Measurements from ENCODE around the gene BLMH.

The BLMH gene

GRCh38 chr17:30278032-30278431 lies 13.7 kb downstream of the BLMH start:
- DNase-seq: no peak
- H3K9ac ChIP-seq (ENCODE audit: low read length): no peak overlapping the region
- TF ChIP-seq EZH2phosphoT487 (IDR thresholded peaks at IDR 0.05; ENCODE audit: low read length) (no peak), EZH2 (optimal IDR thresholded peaks at IDR 0.05; ENCODE audit: low read depth, low read length) (no peak)
- TF ChIP-seq, protein P1, sequence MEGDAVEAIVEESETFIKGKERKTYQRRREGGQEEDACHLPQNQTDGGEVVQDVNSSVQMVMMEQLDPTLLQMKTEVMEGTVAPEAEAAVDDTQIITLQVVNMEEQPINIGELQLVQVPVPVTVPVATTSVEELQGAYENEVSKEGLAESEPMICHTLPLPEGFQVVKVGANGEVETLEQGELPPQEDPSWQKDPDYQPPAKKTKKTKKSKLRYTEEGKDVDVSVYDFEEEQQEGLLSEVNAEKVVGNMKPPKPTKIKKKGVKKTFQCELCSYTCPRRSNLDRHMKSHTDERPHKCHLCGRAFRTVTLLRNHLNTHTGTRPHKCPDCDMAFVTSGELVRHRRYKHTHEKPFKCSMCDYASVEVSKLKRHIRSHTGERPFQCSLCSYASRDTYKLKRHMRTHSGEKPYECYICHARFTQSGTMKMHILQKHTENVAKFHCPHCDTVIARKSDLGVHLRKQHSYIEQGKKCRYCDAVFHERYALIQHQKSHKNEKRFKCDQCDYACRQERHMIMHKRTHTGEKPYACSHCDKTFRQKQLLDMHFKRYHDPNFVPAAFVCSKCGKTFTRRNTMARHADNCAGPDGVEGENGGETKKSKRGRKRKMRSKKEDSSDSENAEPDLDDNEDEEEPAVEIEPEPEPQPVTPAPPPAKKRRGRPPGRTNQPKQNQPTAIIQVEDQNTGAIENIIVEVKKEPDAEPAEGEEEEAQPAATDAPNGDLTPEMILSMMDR (IDR thresholded peaks at IDR 0.05; ENCODE audit: low read length): no peak
- no peak overlapping the region for H2AFZ ChIP-seq (ENCODE audit: low read length)
- no peaks in the 10 kb centered on the region for H3K4me1 ChIP-seq (ENCODE audit: low read length)
- H3K9me3 ChIP-seq (replicated peaks; ENCODE audit: insufficient read depth, low read length): no peaks in the 10 kb centered on the region
- H3K4me2 ChIP-seq (ENCODE audit: low read depth, low read length): no peak overlapping the region
- no peak overlapping the region for H3K4me3 ChIP-seq (ENCODE audit: low read length)
- H3K36me3 ChIP-seq (replicated peaks; ENCODE audit: insufficient read depth, low read length): 0 out of 2 replicates have a peak, but pooled peaks cover 7% of the 10 kb centered on the region
- no peak overlapping the region for H3K27ac ChIP-seq (ENCODE audit: low read length)
- H3F3A ChIP-seq (ENCODE audit: insufficient read depth, low read length): no peaks in the 10 kb centered on the region
- no peaks in the 10 kb centered on the region for H3K27me3 ChIP-seq (replicated peaks; ENCODE audit: insufficient read depth, low read length)
- no peaks in the 10 kb centered on the region for H4K20me1 ChIP-seq (ENCODE audit: insufficient read depth, low read length)
- no peaks in the 10 kb centered on the region for H3K9me2 ChIP-seq (replicated peaks; ENCODE audit: insufficient read depth, low read length)
- H3K79me2 ChIP-seq (ENCODE audit: low read length): no peaks in the 10 kb centered on the region

GRCh38 chr17:30275911-30276310 lies 15.8 kb downstream of the BLMH start:
- H3K9me2 ChIP-seq (replicated peaks; ENCODE audit: insufficient read depth, low read length): no peaks in the 10 kb centered on the region
- no peak overlapping the region for H3K4me2 ChIP-seq (ENCODE audit: low read depth, low read length)
- TF ChIP-seq, protein P1 (IDR thresholded peaks at IDR 0.05; ENCODE audit: low read length): no peak
- TF ChIP-seq EZH2phosphoT487 (IDR thresholded peaks at IDR 0.05; ENCODE audit: low read length) (no peak), EZH2 (optimal IDR thresholded peaks at IDR 0.05; ENCODE audit: low read depth, low read length) (no peak)
- no peak for DNase-seq
- H3K36me3 ChIP-seq (replicated peaks; ENCODE audit: insufficient read depth, low read length): peaks cover 6% of the 10 kb centered on the region
- no peaks in the 10 kb centered on the region for H3K9me3 ChIP-seq (replicated peaks; ENCODE audit: insufficient read depth, low read length)
- no peak overlapping the region for H3K27ac ChIP-seq (ENCODE audit: low read length)
- H3F3A ChIP-seq (ENCODE audit: insufficient read depth, low read length): no peaks in the 10 kb centered on the region
- no peak overlapping the region for H2AFZ ChIP-seq (ENCODE audit: low read length)
- H3K9ac ChIP-seq (ENCODE audit: low read length): no peak overlapping the region
- H3K79me2 ChIP-seq (ENCODE audit: low read length): no peaks in the 10 kb centered on the region
- H3K4me3 ChIP-seq (ENCODE audit: low read length): no peak overlapping the region
- no peaks in the 10 kb centered on the region for H4K20me1 ChIP-seq (ENCODE audit: insufficient read depth, low read length)
- H3K27me3 ChIP-seq (replicated peaks; ENCODE audit: insufficient read depth, low read length): no peaks in the 10 kb centered on the region
- no peaks in the 10 kb centered on the region for H3K4me1 ChIP-seq (ENCODE audit: low read length)

GRCh38 chr17:30274887-30275286 lies 16.9 kb downstream of the BLMH start:
- Histone ChIP-seq H3K4me2 (ENCODE audit: low read depth, low read length) (no peak overlapping the region), H3K9me3 (replicated peaks; ENCODE audit: insufficient read depth, low read length) (no peaks in the 10 kb centered on the region), H3K4me1 (ENCODE audit: low read length) (no peaks in the 10 kb centered on the region), H2AFZ (ENCODE audit: low read length) (no peak overlapping the region), H3K9ac (ENCODE audit: low read length) (no peak overlapping the region), H3K27me3 (replicated peaks; ENCODE audit: insufficient read depth, low read length) (no peaks in the 10 kb centered on the region), H3F3A (ENCODE audit: insufficient read depth, low read length) (no peaks in the 10 kb centered on the region), H4K20me1 (ENCODE audit: insufficient read depth, low read length) (no peaks in the 10 kb centered on the region), H3K27ac (ENCODE audit: low read length) (no peak overlapping the region), H3K36me3 (replicated peaks; ENCODE audit: insufficient read depth, low read length) (peaks cover 10% of the 10 kb centered on the region), H3K4me3 (ENCODE audit: low read length) (no peak overlapping the region), H3K79me2 (ENCODE audit: low read length) (no peaks in the 10 kb centered on the region), H3K9me2 (replicated peaks; ENCODE audit: insufficient read depth, low read length) (no peaks in the 10 kb centered on the region)
- no peak for DNase-seq
- TF ChIP-seq, protein P1 (IDR thresholded peaks at IDR 0.05; ENCODE audit: low read length): no peak
- no peak for TF ChIP-seq EZH2phosphoT487 (IDR thresholded peaks at IDR 0.05; ENCODE audit: low read length)
- no peak for TF ChIP-seq EZH2 (optimal IDR thresholded peaks at IDR 0.05; ENCODE audit: low read depth, low read length)
